ENCODE measurements around the gene ADGRL1. TPM values are rescaled to one million over a fixed set of nuclear protein-coding genes. Genes with fewer than 3 reads are reported as not detected.
"Not testable (repeated sequence)": the region's sequence is repeated elsewhere in the genome, so short reads cannot be mapped to it uniquely, and the experiment has no call there.

Gene ADGRL1
- total RNA-seq, 1 experiment from 2014 or later: 88.6 TPM

- BruUV-seq (replicated peaks); H3K9me3 ChIP-seq (ENCODE audit: control insufficient read depth in 1 of 2, insufficient read depth in 1 of 2, low read depth in 1 of 2, low read length in 2 of 2); H3K4me2 ChIP-seq (ENCODE audit: low read length); ATAC-seq; RAD21 ChIA-PET (ENCODE audit: low non-redundant PET in 1 of 2, low total read pairs in 2 of 2, uncharacterized antibody in 2 of 2, unreplicated experiment in 2 of 2); H3K9me2 ChIP-seq (ENCODE audit: insufficient read depth); H3K36me3 ChIP-seq (ENCODE audit: control insufficient read depth in 1 of 2, insufficient read depth in 2 of 2, low read length in 2 of 2); H3K27me3 ChIP-seq (ENCODE audit: insufficient read depth, low read length); H3K79me2 ChIP-seq (ENCODE audit: insufficient read depth, low read length); H4K20me1 ChIP-seq (ENCODE audit: insufficient read depth); H2AFZ ChIP-seq (ENCODE audit: low read depth, low read length, poor library complexity, severe bottlenecking); POLR2A ChIA-PET; H3K4me3 ChIP-seq (replicated peaks in 1 of 2; ENCODE audit: low read depth in 1 of 2, low read length in 2 of 2); intact Hi-C loops (cut with micrococcal nuclease); H3K9ac ChIP-seq (ENCODE audit: low read length); CTCF ChIA-PET; DNase-seq (ENCODE audit: low read depth, low spot score); H3K27ac ChIP-seq (ENCODE audit: low read depth, low read length): not testable (repeated sequence)
- peaks cover 6 to 12% of the 10 kb centered on the region in 2 experiments; a peak in 3 of 4 replicates for H3K4me1 ChIP-seq (ENCODE audit: control insufficient read depth in 1 of 2, insufficient read depth in 2 of 2, low read length in 2 of 2)
Measured at GRCh38 chr19:14243718-14244117, 37.7 kb upstream of the ADGRL1 start.

GRCh38 chr19:14237014-14237941, 31.3 kb upstream of the ADGRL1 start:
- Histone ChIP-seq H3K9me2 (ENCODE audit: insufficient read depth) (no peaks in the 10 kb centered on the region), H3K27ac (ENCODE audit: low read depth, low read length) (no peak overlapping the region), H3K36me3 (ENCODE audit: control insufficient read depth in 1 of 2, insufficient read depth in 2 of 2, low read length in 2 of 2) (no peaks in the 10 kb centered on the region), H3K9me3 (ENCODE audit: control insufficient read depth in 1 of 2, insufficient read depth in 1 of 2, low read depth in 1 of 2, low read length in 2 of 2) (no peaks in the 10 kb centered on the region; a peak in 1 of 4 replicates), H4K20me1 (ENCODE audit: insufficient read depth) (no peaks in the 10 kb centered on the region), H3K4me1 (ENCODE audit: control insufficient read depth in 1 of 2, insufficient read depth in 2 of 2, low read length in 2 of 2) (no peaks in the 10 kb centered on the region), H2AFZ (ENCODE audit: low read depth, low read length, poor library complexity, severe bottlenecking) (no peak overlapping the region), H3K27me3 (ENCODE audit: insufficient read depth, low read length) (no peaks in the 10 kb centered on the region), H3K79me2 (ENCODE audit: insufficient read depth, low read length) (no peaks in the 10 kb centered on the region), H3K9ac (ENCODE audit: low read length) (no peak overlapping the region), H3K4me2 (ENCODE audit: low read length) (no peak overlapping the region), H3K4me3 (replicated peaks in 1 of 2; ENCODE audit: low read depth in 1 of 2, low read length in 2 of 2) (no peak overlapping the region)
- BruUV-seq (replicated peaks): no TSS peak
- DNase-seq (ENCODE audit: low read depth, low spot score) (no peak), ATAC-seq (no peak)
- CTCF ChIA-PET: no interaction called here
- RAD21 ChIA-PET (ENCODE audit: low non-redundant PET in 1 of 2, low total read pairs in 2 of 2, uncharacterized antibody in 2 of 2, unreplicated experiment in 2 of 2): no interaction called here
- intact Hi-C loops (cut with micrococcal nuclease): no loop called here
- POLR2A ChIA-PET: no interaction called here
- TF ChIP-seq CBX3 (IDR thresholded peaks at IDR 0.05; ENCODE audit: low read depth) (no peak), ELF1 (IDR thresholded peaks at IDR 0.05; ENCODE audit: borderline replicate concordance, low read depth) (no peak), SIN3A (IDR thresholded peaks at IDR 0.05; ENCODE audit: low read depth) (no peak), TCF7L2 (IDR thresholded peaks at IDR 0.05; ENCODE audit: borderline replicate concordance, extremely low read depth, insufficient read depth, insufficient read length) (no peak), SRF (IDR thresholded peaks at IDR 0.05; ENCODE audit: low read depth) (no peak), EZH2phosphoT487 (IDR thresholded peaks at IDR 0.05; ENCODE audit: borderline replicate concordance) (no peak), CEBPB (IDR thresholded peaks at IDR 0.05; ENCODE audit: low read depth) (no peak), RAD21 (IDR thresholded peaks at IDR 0.05; ENCODE audit: low read depth) (no peak), YY1 (IDR thresholded peaks at IDR 0.05; ENCODE audit: extremely low read depth, insufficient replicate concordance, low read depth, low read length) (no peak), MAX (IDR thresholded peaks at IDR 0.05) (no peak), EZH2 (IDR thresholded peaks at IDR 0.05) (no peak), SP1 (IDR thresholded peaks at IDR 0.05; ENCODE audit: low read depth) (no peak), EGR1 (IDR thresholded peaks at IDR 0.05; ENCODE audit: low read depth) (no peak), POLR2AphosphoS5 (IDR thresholded peaks at IDR 0.05; ENCODE audit: low read depth, low read length) (no peak)
- TF ChIP-seq, protein P1, sequence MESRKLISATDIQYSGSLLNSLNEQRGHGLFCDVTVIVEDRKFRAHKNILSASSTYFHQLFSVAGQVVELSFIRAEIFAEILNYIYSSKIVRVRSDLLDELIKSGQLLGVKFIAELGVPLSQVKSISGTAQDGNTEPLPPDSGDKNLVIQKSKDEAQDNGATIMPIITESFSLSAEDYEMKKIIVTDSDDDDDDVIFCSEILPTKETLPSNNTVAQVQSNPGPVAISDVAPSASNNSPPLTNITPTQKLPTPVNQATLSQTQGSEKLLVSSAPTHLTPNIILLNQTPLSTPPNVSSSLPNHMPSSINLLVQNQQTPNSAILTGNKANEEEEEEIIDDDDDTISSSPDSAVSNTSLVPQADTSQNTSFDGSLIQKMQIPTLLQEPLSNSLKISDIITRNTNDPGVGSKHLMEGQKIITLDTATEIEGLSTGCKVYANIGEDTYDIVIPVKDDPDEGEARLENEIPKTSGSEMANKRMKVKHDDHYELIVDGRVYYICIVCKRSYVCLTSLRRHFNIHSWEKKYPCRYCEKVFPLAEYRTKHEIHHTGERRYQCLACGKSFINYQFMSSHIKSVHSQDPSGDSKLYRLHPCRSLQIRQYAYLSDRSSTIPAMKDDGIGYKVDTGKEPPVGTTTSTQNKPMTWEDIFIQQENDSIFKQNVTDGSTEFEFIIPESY (IDR thresholded peaks at IDR 0.05; ENCODE audit: extremely low read depth, insufficient replicate concordance, low read length): no peak
